Osteoblast (primary cell): ENCODE results near the gene DHX16. TPM values are rescaled to one million over a fixed set of nuclear protein-coding genes. Genes with fewer than 3 reads are reported as not detected.

Experiments
- DNase-seq: peaks from one replicate; pipeline ENCODE4 v3.0.0; 2011; ENCODE audit warnings: low spot score, mixed read lengths; ENCODE audit not compliant: insufficient read length; ENCODE audit errors: missing footprints
- H2AFZ ChIP-seq: 2 replicates; pipeline ENCODE4 v1.6.0; 2011; ENCODE audit warnings: mild to moderate bottlenecking, low read length
- H3K27ac ChIP-seq: 2 replicates; pipeline ENCODE4 v1.5.1; 2011; ENCODE audit warnings: mild to moderate bottlenecking, low read depth, low read length, moderate library complexity
- H3K27me3 ChIP-seq: 2 replicates; pipeline ENCODE4 v1.6.0; 2012; ENCODE audit warnings: mild to moderate bottlenecking, control low read depth, inconsistent platforms, low read length, moderate library complexity; ENCODE audit not compliant: insufficient read depth
- H3K36me3 ChIP-seq: 2 replicates; pipeline ENCODE4 v1.5.1; 2011; ENCODE audit warnings: mild to moderate bottlenecking, low read length, control low read depth, moderate library complexity; ENCODE audit not compliant: insufficient read depth
- H3K4me1 ChIP-seq: 2 replicates; pipeline ENCODE4 v1.5.1; 2011; ENCODE audit warnings: mild to moderate bottlenecking, low read length, control low read depth, moderate library complexity; ENCODE audit not compliant: insufficient read depth
- H3K4me2 ChIP-seq: 2 replicates; pipeline ENCODE4 v1.6.0; 2011; ENCODE audit warnings: mild to moderate bottlenecking, low read length; ENCODE audit not compliant: insufficient read depth
- H3K4me3 ChIP-seq: fragments of 200-600 bp; sonication (generic); 3 replicates; pipeline ENCODE4 v1.5.1; 2012; ENCODE audit warnings: mild to moderate bottlenecking, low read length, inconsistent platforms; ENCODE audit not compliant: insufficient read depth
- H3K79me2 ChIP-seq: 2 replicates; pipeline ENCODE4 v1.6.0; 2012; ENCODE audit warnings: mild to moderate bottlenecking, low read length, control low read depth, inconsistent platforms; ENCODE audit not compliant: insufficient read depth
- H3K9me3 ChIP-seq: 2 replicates; pipeline ENCODE4 v1.5.1; 2011; ENCODE audit warnings: low read depth, low read length, control low read depth
- H4K20me1 ChIP-seq: 2 replicates; pipeline ENCODE4 v1.6.0; 2012; ENCODE audit warnings: mild to moderate bottlenecking, low read length, control low read depth; ENCODE audit not compliant: insufficient read depth
- total RNA-seq: library from RNA; depleted of rRNA; stranded (reverse); fragments of >200 nt; gene quantifications from 2 replicates; pipeline ENCODE4 v1.2.3, GENCODE V29; 2012
- TF ChIP-seq, protein P1 (sequence below): IDR thresholded peaks from 2 replicates; pipeline ENCODE4 v1.5.1; 2011; ENCODE audit warnings: mild to moderate bottlenecking, low read depth, low read length, moderate library complexity; ENCODE audit errors: extremely low read depth

The DHX16 gene
- total RNA-seq, 1 donor, result 26.1 TPM

DNA sequence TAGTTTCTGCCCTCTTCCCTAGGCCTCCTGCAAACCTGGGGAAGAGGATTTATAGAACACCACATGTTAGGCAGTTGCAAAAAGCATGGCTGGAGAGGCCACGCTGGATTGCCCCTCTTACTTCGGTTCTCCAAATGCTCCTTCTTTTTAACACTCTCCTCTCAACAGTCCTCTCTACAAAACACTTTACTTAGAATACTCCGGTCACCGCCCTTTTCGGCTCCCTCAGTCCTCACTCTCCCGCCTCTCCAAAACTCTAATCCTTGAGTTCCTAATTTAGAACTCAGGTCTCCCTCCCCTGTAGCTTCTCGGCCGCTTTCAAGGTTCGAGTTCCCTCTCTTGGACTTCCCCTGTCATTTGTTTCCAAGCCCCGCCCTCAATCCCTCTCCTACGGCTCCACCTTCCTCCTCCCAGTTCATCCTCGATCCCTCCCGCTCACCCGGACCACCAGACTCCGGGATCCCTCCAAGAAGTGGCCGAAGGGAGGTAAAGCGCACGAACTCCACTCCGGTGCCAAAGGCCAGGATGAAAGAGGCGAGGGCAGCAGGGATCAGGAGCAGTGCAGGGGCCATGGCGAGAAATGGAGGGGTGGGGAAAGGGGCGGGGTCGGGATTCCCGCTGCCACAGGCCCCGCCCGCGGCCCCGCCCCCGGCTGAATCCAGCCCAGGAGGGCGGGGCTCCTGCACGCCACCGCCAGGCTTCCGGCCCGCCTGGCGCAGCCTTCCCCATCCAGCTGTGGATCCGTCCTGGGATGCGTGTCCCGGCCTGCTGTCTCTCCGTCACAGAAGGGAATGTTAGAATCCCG is 17.8 kb upstream of the DHX16 start, which contains the start of gene NRM:
NRM (minus strand) TSS at position 582 of the 805 bp plus-strand sequence; CDS start at position 572, 10 bp downstream.
- TF ChIP-seq, protein P1, sequence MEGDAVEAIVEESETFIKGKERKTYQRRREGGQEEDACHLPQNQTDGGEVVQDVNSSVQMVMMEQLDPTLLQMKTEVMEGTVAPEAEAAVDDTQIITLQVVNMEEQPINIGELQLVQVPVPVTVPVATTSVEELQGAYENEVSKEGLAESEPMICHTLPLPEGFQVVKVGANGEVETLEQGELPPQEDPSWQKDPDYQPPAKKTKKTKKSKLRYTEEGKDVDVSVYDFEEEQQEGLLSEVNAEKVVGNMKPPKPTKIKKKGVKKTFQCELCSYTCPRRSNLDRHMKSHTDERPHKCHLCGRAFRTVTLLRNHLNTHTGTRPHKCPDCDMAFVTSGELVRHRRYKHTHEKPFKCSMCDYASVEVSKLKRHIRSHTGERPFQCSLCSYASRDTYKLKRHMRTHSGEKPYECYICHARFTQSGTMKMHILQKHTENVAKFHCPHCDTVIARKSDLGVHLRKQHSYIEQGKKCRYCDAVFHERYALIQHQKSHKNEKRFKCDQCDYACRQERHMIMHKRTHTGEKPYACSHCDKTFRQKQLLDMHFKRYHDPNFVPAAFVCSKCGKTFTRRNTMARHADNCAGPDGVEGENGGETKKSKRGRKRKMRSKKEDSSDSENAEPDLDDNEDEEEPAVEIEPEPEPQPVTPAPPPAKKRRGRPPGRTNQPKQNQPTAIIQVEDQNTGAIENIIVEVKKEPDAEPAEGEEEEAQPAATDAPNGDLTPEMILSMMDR, result no peak
- H3K4me2 ChIP-seq, result peak within 1 kb of the TSS; percentile 81
- H3K27me3 ChIP-seq, result no peaks in the 10 kb centered on the region
- H3K36me3 ChIP-seq, result no peaks in the 10 kb centered on the region
- peak within 1 kb of the TSS; percentile 74 for H3K27ac ChIP-seq
- H3K4me3 ChIP-seq, result peak within 1 kb of the TSS; percentile 85
- peaks cover 7% of the 10 kb centered on the region for H4K20me1 ChIP-seq
- H3K4me1 ChIP-seq, result peaks cover 35% of the 10 kb centered on the region
- H2AFZ ChIP-seq, result peak within 1 kb of the TSS; percentile 95
- peaks cover 36% of the 10 kb centered on the region for H3K79me2 ChIP-seq
- no peaks in the 10 kb centered on the region for H3K9me3 ChIP-seq
- DNase-seq, result peak; percentile 96

DNA sequence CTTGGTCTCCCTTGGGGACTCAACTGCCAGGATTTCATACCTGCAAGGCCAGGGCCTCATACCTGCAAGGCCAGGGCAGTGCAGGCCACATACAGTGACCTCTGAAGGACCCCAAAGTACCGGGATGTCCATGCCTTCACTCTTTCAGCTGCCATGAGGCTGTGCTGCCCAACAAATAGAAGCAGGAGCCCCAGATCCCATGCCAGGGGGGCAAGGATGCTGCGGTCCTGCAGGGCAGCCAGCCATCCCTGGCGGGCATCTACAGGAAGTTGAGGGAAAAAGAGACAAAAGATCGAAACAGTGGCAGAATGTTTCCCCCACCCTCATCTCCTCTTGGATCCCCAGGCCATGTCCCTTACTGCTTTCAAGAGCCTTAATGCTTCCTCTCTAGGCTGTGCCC is 17.2 kb upstream of the DHX16 start:
- Histone ChIP-seq H3K27ac (peak overlapping the region; percentile 67), H2AFZ (peak overlapping the region; percentile 95), H3K27me3 (no peaks in the 10 kb centered on the region), H3K79me2 (peaks cover 43% of the 10 kb centered on the region), H3K36me3 (peaks cover under 1% of the 10 kb centered on the region), H3K4me3 (peak overlapping the region; percentile 85), H3K4me2 (peak overlapping the region; percentile 81), H3K9me3 (no peaks in the 10 kb centered on the region), H3K4me1 (peaks cover 34% of the 10 kb centered on the region), H4K20me1 (peaks cover 13% of the 10 kb centered on the region)
- DNase-seq, result peak; percentile 55
- TF ChIP-seq, protein P1, result no peak

GRCh38 chr6:30689022-30689865 is 16.4 kb upstream of the DHX16 start:
- peak overlapping the region; percentile 91 for H3K27ac ChIP-seq
- peaks cover 4% of the 10 kb centered on the region for H3K36me3 ChIP-seq
- no peaks in the 10 kb centered on the region for H3K27me3 ChIP-seq
- no peak for DNase-seq
- H3K4me1 ChIP-seq, result peaks cover 36% of the 10 kb centered on the region
- H4K20me1 ChIP-seq, result peaks cover 18% of the 10 kb centered on the region
- H3K4me3 ChIP-seq, result no peak overlapping the region
- H3K4me2 ChIP-seq, result peak overlapping the region; percentile 81
- peaks cover 50% of the 10 kb centered on the region for H3K79me2 ChIP-seq
- H3K9me3 ChIP-seq, result no peaks in the 10 kb centered on the region
- no peak overlapping the region for H2AFZ ChIP-seq
- TF ChIP-seq, protein P1, result no peak
